Fibroblast of lung (primary cell): ENCODE results near the gene PDE3B.

Source experiments
- EZH2 ChIP-seq: IDR thresholded peaks from 2 replicates; pipeline ENCODE4 v1.5.1; 2012; ENCODE audit warnings: low read length, control low read depth, mild to moderate bottlenecking; ENCODE audit errors: missing control alignments
- TF ChIP-seq, protein P1 (sequence below), 2 donors: IDR thresholded peaks in 1 of 2; conservative IDR thresholded peaks in 1 of 2; 1 replicate in 1 of 2; 2 replicates in 1 of 2; pipeline ENCODE4 v1.5.1; 2011 to 2012; ENCODE audit warnings: low read length in 2 of 2, control low read depth in 1 of 2, inconsistent platforms in 1 of 2, low read depth in 1 of 2, mild to moderate bottlenecking in 1 of 2

- TF ChIP-seq EZH2, result no peak
- TF ChIP-seq, protein P1, sequence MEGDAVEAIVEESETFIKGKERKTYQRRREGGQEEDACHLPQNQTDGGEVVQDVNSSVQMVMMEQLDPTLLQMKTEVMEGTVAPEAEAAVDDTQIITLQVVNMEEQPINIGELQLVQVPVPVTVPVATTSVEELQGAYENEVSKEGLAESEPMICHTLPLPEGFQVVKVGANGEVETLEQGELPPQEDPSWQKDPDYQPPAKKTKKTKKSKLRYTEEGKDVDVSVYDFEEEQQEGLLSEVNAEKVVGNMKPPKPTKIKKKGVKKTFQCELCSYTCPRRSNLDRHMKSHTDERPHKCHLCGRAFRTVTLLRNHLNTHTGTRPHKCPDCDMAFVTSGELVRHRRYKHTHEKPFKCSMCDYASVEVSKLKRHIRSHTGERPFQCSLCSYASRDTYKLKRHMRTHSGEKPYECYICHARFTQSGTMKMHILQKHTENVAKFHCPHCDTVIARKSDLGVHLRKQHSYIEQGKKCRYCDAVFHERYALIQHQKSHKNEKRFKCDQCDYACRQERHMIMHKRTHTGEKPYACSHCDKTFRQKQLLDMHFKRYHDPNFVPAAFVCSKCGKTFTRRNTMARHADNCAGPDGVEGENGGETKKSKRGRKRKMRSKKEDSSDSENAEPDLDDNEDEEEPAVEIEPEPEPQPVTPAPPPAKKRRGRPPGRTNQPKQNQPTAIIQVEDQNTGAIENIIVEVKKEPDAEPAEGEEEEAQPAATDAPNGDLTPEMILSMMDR (conservative IDR thresholded peaks at IDR 0.05 in 1 of 2, IDR thresholded peaks at IDR 0.05 in 1 of 2; ENCODE audit: low read depth in 1 of 2, low read length in 2 of 2), result no peak
These were observed 107.3 kb downstream of the PDE3B start for GRCh38 chr11:14750911-14751310.
